Measurements from ENCODE around the gene RALA.

Gene RALA

GRCh38 chr7:39605087-39605486, 18.3 kb upstream of the RALA start:
- Histone ChIP-seq H3K9me2 (replicated peaks; ENCODE audit: insufficient read depth, low read length) (no peaks in the 10 kb centered on the region), H3K79me2 (ENCODE audit: insufficient read depth, low read length) (no peaks in the 10 kb centered on the region), H3K4me2 (ENCODE audit: low read depth, low read length, poor library complexity, severe bottlenecking) (no peak overlapping the region), H3K27me3 (ENCODE audit: low read length) (no peaks in the 10 kb centered on the region), H3K9ac (ENCODE audit: low read length) (no peak overlapping the region), H4K20me1 (ENCODE audit: low read depth, low read length) (no peaks in the 10 kb centered on the region), H2AFZ (ENCODE audit: low read depth, low read length, severe bottlenecking) (no peak overlapping the region), H3F3A (ENCODE audit: insufficient read depth) (no peaks in the 10 kb centered on the region), H3K4me3 (ENCODE audit: insufficient read depth, low read length, poor library complexity, severe bottlenecking) (no peak overlapping the region), H3K9me3 (ENCODE audit: insufficient read depth, low read length) (no peaks in the 10 kb centered on the region), H3K27ac (ENCODE audit: low read depth, low read length) (no peak overlapping the region), H3K36me3 (ENCODE audit: low read length) (no peaks in the 10 kb centered on the region)
- TF ChIP-seq EZH2phosphoT487 (conservative IDR thresholded peaks at IDR 0.05; ENCODE audit: low read length) (no peak), CTCF (IDR thresholded peaks at IDR 0.05; ENCODE audit: insufficient read depth, low read length, poor library complexity, severe bottlenecking) (no peak)

GRCh38 chr7:39606352-39606751, 17.0 kb upstream of the RALA start:
- H3K36me3 ChIP-seq (ENCODE audit: low read length), result no peaks in the 10 kb centered on the region
- no peaks in the 10 kb centered on the region for H3K9me2 ChIP-seq (replicated peaks; ENCODE audit: insufficient read depth, low read length)
- no peaks in the 10 kb centered on the region for H3F3A ChIP-seq (ENCODE audit: insufficient read depth)
- TF ChIP-seq EZH2phosphoT487 (conservative IDR thresholded peaks at IDR 0.05; ENCODE audit: low read length), result no peak
- no peak for TF ChIP-seq CTCF (IDR thresholded peaks at IDR 0.05; ENCODE audit: insufficient read depth, low read length, poor library complexity, severe bottlenecking)
- H3K79me2 ChIP-seq (ENCODE audit: insufficient read depth, low read length), result no peaks in the 10 kb centered on the region
- no peaks in the 10 kb centered on the region for H3K27me3 ChIP-seq (ENCODE audit: low read length)
- H3K9me3 ChIP-seq (ENCODE audit: insufficient read depth, low read length), result no peaks in the 10 kb centered on the region
- no peaks in the 10 kb centered on the region for H4K20me1 ChIP-seq (ENCODE audit: low read depth, low read length)
- no peak overlapping the region for H2AFZ ChIP-seq (ENCODE audit: low read depth, low read length, severe bottlenecking)
- H3K4me2 ChIP-seq (ENCODE audit: low read depth, low read length, poor library complexity, severe bottlenecking), result no peak overlapping the region
- no peak overlapping the region for H3K27ac ChIP-seq (ENCODE audit: low read depth, low read length)
- H3K4me3 ChIP-seq (ENCODE audit: insufficient read depth, low read length, poor library complexity, severe bottlenecking), result no peak overlapping the region
- no peak overlapping the region for H3K9ac ChIP-seq (ENCODE audit: low read length)

- Histone ChIP-seq H3F3A (ENCODE audit: insufficient read depth) (no peaks in the 10 kb centered on the region), H3K9me2 (replicated peaks; ENCODE audit: insufficient read depth, low read length) (no peaks in the 10 kb centered on the region), H3K9me3 (ENCODE audit: insufficient read depth, low read length) (no peaks in the 10 kb centered on the region), H3K4me3 (ENCODE audit: insufficient read depth, low read length, poor library complexity, severe bottlenecking) (no peak overlapping the region), H3K36me3 (ENCODE audit: low read length) (no peaks in the 10 kb centered on the region), H4K20me1 (ENCODE audit: low read depth, low read length) (no peaks in the 10 kb centered on the region), H3K9ac (ENCODE audit: low read length) (no peak overlapping the region), H3K27ac (ENCODE audit: low read depth, low read length) (no peak overlapping the region), H2AFZ (ENCODE audit: low read depth, low read length, severe bottlenecking) (no peak overlapping the region), H3K27me3 (ENCODE audit: low read length) (no peaks in the 10 kb centered on the region), H3K79me2 (ENCODE audit: insufficient read depth, low read length) (no peaks in the 10 kb centered on the region), H3K4me2 (ENCODE audit: low read depth, low read length, poor library complexity, severe bottlenecking) (no peak overlapping the region)
- no peak for TF ChIP-seq CTCF (IDR thresholded peaks at IDR 0.05; ENCODE audit: insufficient read depth, low read length, poor library complexity, severe bottlenecking)
- no peak for TF ChIP-seq EZH2phosphoT487 (conservative IDR thresholded peaks at IDR 0.05; ENCODE audit: low read length)
Measured at GRCh38 chr7:39606941-39607340, 16.4 kb upstream of the RALA start.

- TF ChIP-seq CTCF (IDR thresholded peaks at IDR 0.05; ENCODE audit: insufficient read depth, low read length, poor library complexity, severe bottlenecking) (no peak), EZH2phosphoT487 (conservative IDR thresholded peaks at IDR 0.05; ENCODE audit: low read length) (no peak)
- Histone ChIP-seq H4K20me1 (ENCODE audit: low read depth, low read length) (no peaks in the 10 kb centered on the region), H3F3A (ENCODE audit: insufficient read depth) (no peaks in the 10 kb centered on the region), H3K9ac (ENCODE audit: low read length) (no peak overlapping the region), H3K9me2 (replicated peaks; ENCODE audit: insufficient read depth, low read length) (no peaks in the 10 kb centered on the region), H3K9me3 (ENCODE audit: insufficient read depth, low read length) (no peaks in the 10 kb centered on the region), H3K36me3 (ENCODE audit: low read length) (no peaks in the 10 kb centered on the region), H3K79me2 (ENCODE audit: insufficient read depth, low read length) (no peaks in the 10 kb centered on the region), H3K4me2 (ENCODE audit: low read depth, low read length, poor library complexity, severe bottlenecking) (no peak overlapping the region), H2AFZ (ENCODE audit: low read depth, low read length, severe bottlenecking) (no peak overlapping the region), H3K4me3 (ENCODE audit: insufficient read depth, low read length, poor library complexity, severe bottlenecking) (no peak overlapping the region), H3K27ac (ENCODE audit: low read depth, low read length) (no peak overlapping the region), H3K27me3 (ENCODE audit: low read length) (no peaks in the 10 kb centered on the region)
Measured at GRCh38 chr7:39607865-39608264, 15.5 kb upstream of the RALA start.

Measured in SU-DHL-6 (cell line).